ENCODE results near the gene ENPP4. TPM values are rescaled to one million over a fixed set of nuclear protein-coding genes. Genes with fewer than 3 reads are reported as not detected.
"Not testable (repeated sequence)": the region's sequence is repeated elsewhere in the genome, so short reads cannot be mapped to it uniquely, and the experiment has no call there.

Gene ENPP4
- total RNA-seq, 1 experiment from 2014 or later = 2.6 TPM

GRCh38 chr6:46118157-46118556 lies 11.6 kb upstream of the ENPP4 start:
- no peak for DNase-seq
- Histone ChIP-seq H3K4me3 (no peak overlapping the region), H3K27me3 (no peaks in the 10 kb centered on the region), H3K9me3 (no peaks in the 10 kb centered on the region), H3K36me3 (no peaks in the 10 kb centered on the region)

DNA sequence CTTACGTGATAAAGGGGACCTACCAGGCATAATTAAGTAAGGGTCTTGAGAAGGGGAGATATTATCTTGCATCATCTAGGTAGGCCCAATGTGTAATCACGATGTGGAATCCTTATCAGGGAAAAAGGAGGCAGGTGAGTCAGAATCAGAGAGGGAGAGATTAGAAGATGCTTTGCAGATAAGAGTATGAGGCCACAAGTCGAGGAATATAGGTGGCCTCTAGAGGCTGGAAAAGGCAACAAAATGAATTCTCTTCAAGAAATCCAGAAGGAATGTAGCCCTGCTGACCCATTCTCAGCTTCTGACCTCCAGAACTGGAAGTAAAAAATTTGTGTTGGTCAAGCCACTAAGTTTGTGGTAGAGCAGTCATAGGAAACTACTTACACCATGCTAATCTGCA lies 11.0 kb upstream of the ENPP4 start:
- no peak for DNase-seq
- Histone ChIP-seq H3K36me3 (no peaks in the 10 kb centered on the region), H3K9me3 (no peaks in the 10 kb centered on the region), H3K4me3 (no peak overlapping the region), H3K27me3 (no peaks in the 10 kb centered on the region)

- H3K9me3 ChIP-seq, DNase-seq, H3K36me3 ChIP-seq, H3K4me3 ChIP-seq, H3K27me3 ChIP-seq: not testable (repeated sequence)
Measured at GRCh38 chr6:46119679-46120078, 10.1 kb upstream of the ENPP4 start.

GRCh38 chr6:46128476-46128875 lies 1.3 kb upstream of the ENPP4 start:
- no peak overlapping the region for H3K4me3 ChIP-seq
- H3K9me3 ChIP-seq = no peaks in the 10 kb centered on the region
- no peaks in the 10 kb centered on the region for H3K27me3 ChIP-seq
- no peak for DNase-seq
- no peaks in the 10 kb centered on the region for H3K36me3 ChIP-seq

DNA sequence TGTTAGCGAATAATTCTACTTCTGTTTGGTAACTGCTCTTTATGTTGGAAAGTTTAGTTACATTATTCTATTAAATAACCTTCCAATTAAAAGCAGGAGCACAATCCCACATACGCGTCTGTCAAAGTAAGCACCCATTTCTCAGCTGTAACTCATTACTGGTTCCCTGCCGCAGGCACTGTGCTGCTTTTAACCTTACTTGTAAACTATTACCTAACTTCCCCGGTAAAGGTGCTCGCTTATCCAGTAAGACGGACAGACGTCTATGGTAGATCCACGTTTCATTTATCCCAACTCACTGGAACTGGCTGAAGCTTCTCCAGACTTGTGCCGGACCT lies 529 bp upstream of the ENPP4 start:
- no peaks in the 10 kb centered on the region for H3K27me3 ChIP-seq
- no peaks in the 10 kb centered on the region for H3K9me3 ChIP-seq
- H3K36me3 ChIP-seq = no peaks in the 10 kb centered on the region
- no peak for DNase-seq
- H3K4me3 ChIP-seq = peak overlapping the region; percentile 54

GRCh38 chr6:46130666-46131065 lies 877 bp downstream of the ENPP4 start:
- Histone ChIP-seq H3K9me3 (no peaks in the 10 kb centered on the region), H3K4me3 (no peak overlapping the region), H3K27me3 (no peaks in the 10 kb centered on the region), H3K36me3 (no peaks in the 10 kb centered on the region)
- DNase-seq = no peak

DNA sequence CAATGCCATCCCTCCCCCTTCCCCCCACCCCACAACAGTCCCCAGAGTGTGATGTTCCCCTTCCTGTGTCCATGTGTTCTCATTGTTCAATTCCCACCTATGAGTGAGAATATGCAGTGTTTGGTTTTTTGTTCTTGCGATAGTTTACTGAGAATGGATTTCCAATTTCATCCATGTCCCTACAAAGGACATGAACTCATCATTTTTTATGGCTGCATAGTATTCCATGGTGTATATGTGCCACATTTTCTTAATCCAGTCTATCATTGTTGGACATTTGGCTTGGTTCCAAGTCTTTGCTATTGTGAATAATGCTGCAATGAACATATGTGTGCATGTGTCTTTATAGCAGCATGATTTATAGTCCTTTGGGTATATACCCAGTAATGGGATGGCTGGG lies 1.5 kb downstream of the ENPP4 start:
- not testable (repeated sequence) for H3K4me3 ChIP-seq, DNase-seq, H3K36me3 ChIP-seq, H3K9me3 ChIP-seq, H3K27me3 ChIP-seq

DNA sequence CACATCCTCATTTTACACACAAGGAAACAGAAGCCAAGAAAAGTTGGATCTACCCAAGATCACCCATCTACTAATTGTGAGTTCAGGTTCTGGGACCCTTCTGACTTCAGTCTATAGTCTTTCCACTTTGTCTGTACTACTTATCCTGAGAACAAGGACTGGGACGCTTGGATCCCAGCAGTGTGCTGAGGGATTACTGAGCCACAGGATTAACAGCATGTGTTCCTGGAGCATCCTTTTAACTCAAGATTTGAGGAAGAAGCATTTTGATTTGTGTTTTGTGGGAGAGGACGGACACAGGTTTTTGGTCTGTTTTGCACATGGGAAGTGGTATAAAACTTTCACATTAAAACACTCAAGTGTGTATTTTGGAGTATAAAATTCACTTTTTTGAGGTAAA lies 4.4 kb downstream of the ENPP4 start:
- H3K4me3 ChIP-seq = no peak overlapping the region
- H3K36me3 ChIP-seq = no peaks in the 10 kb centered on the region
- no peaks in the 10 kb centered on the region for H3K9me3 ChIP-seq
- no peaks in the 10 kb centered on the region for H3K27me3 ChIP-seq
- no peak for DNase-seq

GRCh38 chr6:46135176-46135575 lies 5.4 kb downstream of the ENPP4 start:
- no peak for DNase-seq
- H3K27me3 ChIP-seq = no peaks in the 10 kb centered on the region
- no peak overlapping the region for H3K4me3 ChIP-seq

DNA sequence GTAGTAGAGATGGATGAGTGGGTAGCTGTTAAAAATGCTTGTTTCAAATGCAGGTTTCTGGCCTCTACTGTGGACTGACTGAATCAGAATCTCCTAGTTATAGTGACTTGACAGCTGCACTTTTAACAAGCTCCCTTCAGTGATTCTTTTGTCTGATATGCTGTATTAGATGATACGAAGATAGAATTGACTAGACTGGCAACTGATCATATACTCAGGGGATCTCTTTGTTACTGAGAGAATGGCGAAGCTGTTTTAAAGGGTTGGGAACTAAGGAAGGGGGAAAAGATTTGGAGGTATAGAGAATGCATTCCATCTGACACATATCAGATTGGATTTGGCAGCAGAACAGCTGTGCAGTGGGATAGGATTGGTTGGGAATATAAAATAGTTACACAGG lies 7.0 kb downstream of the ENPP4 start:
- no peaks in the 10 kb centered on the region for H3K36me3 ChIP-seq
- H3K27me3 ChIP-seq = no peaks in the 10 kb centered on the region
- no peak for DNase-seq
- H3K9me3 ChIP-seq = no peaks in the 10 kb centered on the region
- H3K4me3 ChIP-seq = no peak overlapping the region

More at GRCh38 chr6:46135176-46135575, 5.4 kb downstream of the ENPP4 start:
- Histone ChIP-seq H3K9me3 (no peaks in the 10 kb centered on the region), H3K36me3 (no peaks in the 10 kb centered on the region)

DNA sequence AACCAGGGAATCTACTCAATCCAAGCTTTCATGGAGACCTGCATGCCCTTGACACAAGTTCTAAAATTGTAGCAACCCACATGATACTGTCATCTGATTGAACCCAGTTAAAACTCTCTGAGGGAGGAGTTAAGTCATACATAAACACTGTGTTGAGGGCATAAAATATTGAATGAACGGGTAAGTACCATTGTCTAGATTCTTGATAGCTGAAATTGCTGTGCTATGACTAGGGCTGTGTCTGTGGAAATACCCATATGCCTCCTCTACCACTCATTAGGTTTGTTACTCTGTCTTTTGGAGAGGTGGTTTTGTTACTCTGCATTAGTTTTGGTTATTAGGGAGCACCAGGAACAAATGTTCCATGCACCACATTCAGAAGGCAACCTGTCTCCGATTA lies 7.6 kb downstream of the ENPP4 start:
- Histone ChIP-seq H3K9me3 (no peaks in the 10 kb centered on the region), H3K4me3 (no peak overlapping the region), H3K36me3 (no peaks in the 10 kb centered on the region), H3K27me3 (no peaks in the 10 kb centered on the region)
- DNase-seq = no peak

DNA sequence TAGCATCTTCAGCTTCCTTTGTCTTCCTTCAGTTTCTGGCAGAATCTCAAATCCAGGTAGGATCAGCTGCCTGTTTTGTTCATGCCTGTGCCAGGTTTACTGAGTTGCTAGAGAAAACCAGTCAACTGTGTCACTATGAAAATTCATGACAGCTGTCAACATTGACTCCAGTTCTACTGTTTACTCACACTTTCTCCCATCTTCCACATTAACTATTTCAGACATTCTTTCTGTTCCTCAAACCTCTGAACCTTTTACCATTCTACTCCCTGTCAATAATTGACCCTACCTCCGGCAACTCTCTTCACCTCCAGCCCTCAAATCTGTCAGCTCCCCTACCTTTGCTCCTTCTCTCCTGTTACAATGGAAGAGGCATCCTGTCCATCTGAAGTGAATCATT lies 8.5 kb downstream of the ENPP4 start:
- no peaks in the 10 kb centered on the region for H3K36me3 ChIP-seq
- no peak overlapping the region for H3K4me3 ChIP-seq
- DNase-seq = no peak

GRCh38 chr6:46144270-46144669 lies 14.5 kb downstream of the ENPP4 start:
- Histone ChIP-seq H3K4me3 (no peak overlapping the region), H3K9me3 (no peaks in the 10 kb centered on the region), H3K36me3 (no peaks in the 10 kb centered on the region), H3K27me3 (no peaks in the 10 kb centered on the region)
- no peak for DNase-seq

More for the DNA sequence above, 8.5 kb downstream of the ENPP4 start:
- Histone ChIP-seq H3K27me3 (no peaks in the 10 kb centered on the region), H3K9me3 (no peaks in the 10 kb centered on the region)

DNA sequence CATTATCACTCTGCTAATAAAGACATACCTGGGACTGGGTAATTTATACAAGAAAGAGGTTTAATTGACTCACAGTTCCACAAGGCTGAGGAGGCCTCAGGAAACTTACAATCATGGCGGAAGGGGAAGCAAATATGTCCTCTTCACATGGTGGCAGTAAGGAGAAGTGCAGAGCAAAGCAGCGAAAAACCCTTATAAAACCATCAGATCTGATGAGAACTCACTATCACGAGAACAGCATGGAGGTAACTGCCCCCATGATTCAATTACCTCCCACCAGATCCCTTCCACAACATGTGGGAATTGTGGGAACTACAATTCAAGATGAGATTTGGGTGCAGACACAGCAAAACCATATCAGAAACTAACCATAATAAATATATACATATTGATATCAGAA lies 19.3 kb downstream of the ENPP4 start:
- H3K36me3 ChIP-seq, H3K27me3 ChIP-seq, H3K9me3 ChIP-seq, H3K4me3 ChIP-seq, DNase-seq: not testable (repeated sequence)

DNA sequence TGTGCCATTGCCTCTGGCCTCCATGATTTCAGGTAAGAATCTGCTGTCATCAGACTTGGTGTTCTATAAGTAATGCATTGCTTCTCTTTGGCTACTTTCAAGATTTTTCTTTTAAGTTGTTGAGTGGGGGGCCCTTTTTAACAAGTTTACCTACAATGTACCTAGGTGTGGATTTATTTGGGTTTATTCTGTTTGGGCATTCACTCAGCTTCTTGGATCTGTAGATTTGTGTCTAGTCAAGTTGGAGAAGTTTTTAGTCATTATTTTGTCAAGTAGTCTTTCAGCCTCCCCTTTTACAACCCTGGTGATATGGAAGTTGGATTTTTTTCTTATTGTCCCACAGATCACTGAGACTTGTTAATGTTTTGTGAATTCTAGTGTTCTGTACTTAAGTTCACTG lies 26.9 kb downstream of the ENPP4 start:
- Histone ChIP-seq H3K27me3 (no peaks in the 10 kb centered on the region), H3K4me3 (no peak overlapping the region), H3K9me3 (no peaks in the 10 kb centered on the region), H3K36me3 (no peaks in the 10 kb centered on the region)
- no peak for DNase-seq

DNA sequence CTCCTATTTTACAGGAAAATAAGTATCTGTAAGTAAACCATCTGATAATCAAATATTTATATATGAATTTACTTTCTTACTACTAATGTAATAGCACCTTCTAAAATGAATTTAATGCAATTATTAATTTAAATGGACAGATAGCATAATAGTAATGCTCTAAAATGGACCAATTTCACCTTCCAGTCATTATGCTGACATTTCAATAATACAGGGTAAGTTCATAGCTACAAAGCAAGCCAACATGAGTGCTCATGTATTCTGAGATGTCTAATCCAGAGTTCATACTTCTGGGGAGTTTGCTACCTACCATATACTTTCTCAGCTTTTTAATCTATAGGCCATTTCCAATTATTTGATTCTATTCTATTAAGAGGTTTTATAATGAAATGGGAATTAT lies 29.4 kb downstream of the ENPP4 start:
- no peaks in the 10 kb centered on the region for H3K27me3 ChIP-seq
- no peak for DNase-seq
- H3K36me3 ChIP-seq = no peaks in the 10 kb centered on the region
- no peak overlapping the region for H3K4me3 ChIP-seq
- no peaks in the 10 kb centered on the region for H3K9me3 ChIP-seq

DNA sequence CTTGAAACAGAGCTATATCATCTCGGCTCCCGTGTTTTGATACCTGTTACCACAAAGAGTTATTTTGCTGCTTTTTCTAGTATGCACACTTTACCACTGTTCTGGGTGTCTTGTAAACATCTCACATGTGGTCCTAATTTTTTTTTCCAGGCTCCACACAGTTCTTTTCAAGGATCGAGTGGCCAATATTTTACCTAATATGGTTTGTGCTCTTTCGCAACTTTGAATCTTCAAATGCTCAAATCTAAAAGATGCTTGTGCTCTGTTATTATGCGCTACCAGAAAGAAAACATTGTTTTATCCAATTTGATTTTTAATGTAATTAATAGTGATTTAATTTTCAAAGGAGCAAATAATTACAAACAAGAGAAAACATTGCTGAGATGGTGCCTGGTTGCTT lies 30.3 kb downstream of the ENPP4 start:
- Histone ChIP-seq H3K9me3 (no peaks in the 10 kb centered on the region), H3K27me3 (no peaks in the 10 kb centered on the region), H3K36me3 (no peaks in the 10 kb centered on the region), H3K4me3 (no peak overlapping the region)
- no peak for DNase-seq

DNA sequence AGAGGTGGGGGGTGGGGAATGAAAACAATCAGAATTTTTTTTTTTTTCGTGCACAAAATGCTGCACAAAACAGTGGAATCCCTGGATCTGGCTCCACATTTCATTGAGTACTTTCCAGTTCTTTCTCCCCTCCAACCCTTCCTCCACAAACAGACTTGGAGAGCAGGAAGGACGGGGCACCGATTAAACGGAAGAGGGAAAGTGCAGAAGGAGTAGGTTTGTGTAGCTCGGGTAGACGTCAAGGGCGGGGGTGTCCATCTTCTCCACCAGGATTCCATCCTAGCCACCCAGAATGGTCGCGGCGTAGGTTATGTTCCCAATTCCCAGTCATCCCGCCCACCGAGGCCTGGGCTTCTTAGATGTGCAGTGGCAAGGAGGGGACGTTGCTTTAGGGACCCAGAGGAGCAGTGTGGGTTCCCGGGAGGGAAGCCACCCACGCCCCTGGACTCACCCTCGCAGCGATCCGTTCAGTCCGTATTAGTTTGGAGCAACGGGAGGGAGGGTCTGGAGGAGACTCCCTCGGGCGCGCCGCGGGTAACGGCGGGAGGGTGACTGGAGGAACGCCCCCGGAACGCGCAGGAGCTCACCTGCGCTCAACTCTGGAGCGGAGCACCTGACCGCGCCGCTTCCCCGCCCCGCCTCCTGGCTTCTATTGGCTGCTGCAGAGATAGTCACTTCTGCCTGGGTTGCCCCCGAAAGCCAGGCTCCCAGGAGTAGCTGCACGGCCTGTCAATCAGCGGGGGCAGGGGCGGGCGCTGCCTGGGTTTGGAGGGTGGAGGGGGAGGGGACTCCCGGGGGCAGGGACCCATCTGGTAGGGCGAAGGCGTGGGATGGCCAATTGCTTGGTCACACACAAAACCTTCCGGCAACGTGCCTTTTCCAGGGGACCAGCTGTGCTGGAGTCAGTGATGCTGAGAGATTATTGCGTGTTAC lies 40.8 kb downstream of the ENPP4 start, which contains the start of gene ENPP5:
ENPP5 (minus strand) TSS at position 624 of the 933 bp plus-strand sequence. CDS start 2,718 bp downstream, outside the sequence.
- DNase-seq = peak; percentile 45
- no peaks in the 10 kb centered on the region for H3K27me3 ChIP-seq
- H3K9me3 ChIP-seq = no peaks in the 10 kb centered on the region
- no peaks in the 10 kb centered on the region for H3K36me3 ChIP-seq
- peak within 1 kb of the TSS; percentile 50 for H3K4me3 ChIP-seq
